GM23248 (cell line): Measurements from ENCODE around the gene SPAG4.

Experiments
- EZH2 ChIP-seq: fragments of 200-600 bp; sonication (generic); IDR thresholded peaks from 2 replicates; pipeline ENCODE4 v1.6.1; 2018; ENCODE audit warnings: antibody characterized with exemption, mild to moderate bottlenecking; ENCODE audit not compliant: insufficient read depth, poor library complexity, severe bottlenecking
- EZH2phosphoT487 ChIP-seq: fragments of 200-600 bp; sonication (generic); IDR thresholded peaks from 2 replicates; pipeline ENCODE4 v1.6.1; 2018; ENCODE audit warnings: antibody characterized with exemption, moderate library complexity, mild to moderate bottlenecking, low read depth; ENCODE audit not compliant: insufficient read depth

DNA sequence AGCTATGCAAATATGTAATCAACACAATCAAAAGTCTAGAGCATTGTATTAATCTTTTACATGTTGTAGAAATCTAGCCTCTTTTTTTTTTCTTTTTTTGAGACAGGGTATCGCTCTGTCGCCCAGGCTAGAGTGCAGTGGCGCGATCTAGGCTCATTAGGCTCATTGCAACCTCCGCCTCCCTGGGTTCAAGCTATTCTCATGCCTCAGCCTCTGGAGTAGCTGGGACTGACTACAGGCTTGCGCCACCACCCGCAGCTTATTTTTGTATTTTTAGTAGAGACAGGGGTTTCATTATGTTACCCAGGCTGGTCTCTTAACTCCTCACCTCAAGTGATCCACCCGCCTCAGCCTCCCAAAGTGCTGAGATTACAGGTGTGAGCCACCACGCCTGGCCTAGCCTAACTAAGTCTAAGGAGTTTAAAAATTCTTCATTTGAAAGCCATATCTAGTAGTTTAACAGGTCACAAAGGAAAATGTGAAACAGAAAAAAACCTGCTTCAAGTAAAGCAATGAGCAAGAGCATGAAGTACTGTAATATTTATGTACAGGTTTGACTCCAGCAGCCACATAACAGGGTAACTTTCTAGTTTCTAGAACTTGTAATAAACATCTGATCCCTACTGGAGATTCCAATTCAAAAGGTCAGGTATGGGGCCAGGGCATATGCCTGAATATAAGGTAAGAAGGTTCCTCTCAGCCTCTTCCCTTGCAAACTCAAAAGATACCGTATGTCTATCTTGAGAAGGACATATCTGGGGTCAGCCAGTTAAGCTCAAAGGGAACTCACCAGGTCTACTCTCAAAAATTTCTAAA is 44.7 kb downstream of the SPAG4 start:
- TF ChIP-seq EZH2phosphoT487 (no peak), EZH2 (no peak)
